Sigmoid colon (tissue), 3 donors: Measurements from ENCODE around the gene CNRIP1.

Experiments used
- POLR2A ChIP-seq, 2 donors: fragments of 450-650 bp; IDR thresholded peaks; one replicate each; pipeline ENCODE4 v1.6.1; 2016; ENCODE audit warnings: antibody characterized with exemption in 2 of 2, mild to moderate bottlenecking in 2 of 2, moderate library complexity in 2 of 2
- TF ChIP-seq, protein P1 (sequence below), 4 experiments: fragments of 450-650 bp in 3 of 4; fragments of 200-600 bp in 1 of 4; IDR thresholded peaks; one replicate each; pipeline ENCODE4 v1.5.1; 2016 to 2019; ENCODE audit warnings: antibody characterized with exemption in 4 of 4, mild to moderate bottlenecking in 3 of 4, moderate library complexity in 2 of 4

DNA sequence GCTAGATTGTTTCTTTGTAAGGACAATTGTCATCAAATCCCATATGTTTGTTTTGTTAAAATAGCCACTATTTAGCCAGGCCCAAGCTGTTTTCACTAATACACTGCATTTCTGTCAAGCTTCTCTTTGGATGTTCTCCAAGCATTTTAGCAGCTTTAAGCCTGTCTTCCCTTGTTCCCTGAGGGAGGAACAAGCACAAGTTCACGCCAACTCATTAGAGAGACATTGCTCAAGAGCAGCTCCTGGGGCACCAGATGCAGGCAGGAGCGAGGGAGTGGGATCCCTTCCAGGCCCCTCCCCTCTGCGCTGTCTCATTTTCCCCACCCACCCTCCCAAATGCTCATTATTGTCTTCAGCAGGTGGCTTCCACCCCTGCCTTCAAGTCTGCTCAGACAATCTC lies 34.9 kb downstream of the CNRIP1 start:
- TF ChIP-seq, protein P1, sequence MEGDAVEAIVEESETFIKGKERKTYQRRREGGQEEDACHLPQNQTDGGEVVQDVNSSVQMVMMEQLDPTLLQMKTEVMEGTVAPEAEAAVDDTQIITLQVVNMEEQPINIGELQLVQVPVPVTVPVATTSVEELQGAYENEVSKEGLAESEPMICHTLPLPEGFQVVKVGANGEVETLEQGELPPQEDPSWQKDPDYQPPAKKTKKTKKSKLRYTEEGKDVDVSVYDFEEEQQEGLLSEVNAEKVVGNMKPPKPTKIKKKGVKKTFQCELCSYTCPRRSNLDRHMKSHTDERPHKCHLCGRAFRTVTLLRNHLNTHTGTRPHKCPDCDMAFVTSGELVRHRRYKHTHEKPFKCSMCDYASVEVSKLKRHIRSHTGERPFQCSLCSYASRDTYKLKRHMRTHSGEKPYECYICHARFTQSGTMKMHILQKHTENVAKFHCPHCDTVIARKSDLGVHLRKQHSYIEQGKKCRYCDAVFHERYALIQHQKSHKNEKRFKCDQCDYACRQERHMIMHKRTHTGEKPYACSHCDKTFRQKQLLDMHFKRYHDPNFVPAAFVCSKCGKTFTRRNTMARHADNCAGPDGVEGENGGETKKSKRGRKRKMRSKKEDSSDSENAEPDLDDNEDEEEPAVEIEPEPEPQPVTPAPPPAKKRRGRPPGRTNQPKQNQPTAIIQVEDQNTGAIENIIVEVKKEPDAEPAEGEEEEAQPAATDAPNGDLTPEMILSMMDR (IDR thresholded peaks at IDR 0.05) = no peak
- no peak for TF ChIP-seq POLR2A (IDR thresholded peaks at IDR 0.05)
